GM23248 (cell line): ENCODE results near the gene PSMC3IP. TPM values are rescaled to one million over a fixed set of nuclear protein-coding genes. Genes with fewer than 3 reads are reported as not detected.

Experiments
- DNase-seq: peaks from one replicate; pipeline ENCODE4 v3.0.0-alpha.2; 2015
- H2AFZ ChIP-seq: fragments of 200-600 bp; sonication (generic); 2 replicates; pipeline ENCODE4 v1.6.1; 2016; ENCODE audit warnings: antibody characterized with exemption
- H3F3A ChIP-seq: fragments of 200-600 bp; sonication (generic); 2 replicates; pipeline ENCODE4 v1.6.1; 2016; ENCODE audit warnings: mild to moderate bottlenecking, antibody characterized with exemption, mixed run types; ENCODE audit not compliant: insufficient read depth
- H3K27ac ChIP-seq: fragments of 200-600 bp; sonication (generic); 2 replicates; pipeline ENCODE4 v1.5.1; 2016; ENCODE audit warnings: mild to moderate bottlenecking
- H3K27me3 ChIP-seq: fragments of 200-600 bp; sonication (generic); replicated peaks from 2 replicates; pipeline ENCODE4 v1.6.1; 2016; ENCODE audit warnings: mild to moderate bottlenecking; ENCODE audit not compliant: insufficient read depth
- H3K36me3 ChIP-seq: fragments of 200-600 bp; sonication (generic); 2 replicates; pipeline ENCODE4 v1.6.1; 2016; ENCODE audit warnings: low read depth, mild to moderate bottlenecking
- H3K4me1 ChIP-seq: fragments of 200-600 bp; sonication (generic); 2 replicates; pipeline ENCODE4 v1.6.1; 2016; ENCODE audit warnings: mild to moderate bottlenecking; ENCODE audit not compliant: insufficient read depth
- H3K4me2 ChIP-seq: fragments of 200-600 bp; sonication (generic); one replicate; pipeline ENCODE4 v1.6.1; 2016; ENCODE audit warnings: mild to moderate bottlenecking; ENCODE audit not compliant: unreplicated experiment
- H3K4me3 ChIP-seq: fragments of 200-600 bp; sonication (generic); 2 replicates; pipeline ENCODE4 v1.5.1; 2016; ENCODE audit warnings: mild to moderate bottlenecking
- H3K79me2 ChIP-seq: fragments of 200-600 bp; sonication (generic); 2 replicates; pipeline ENCODE4 v1.6.1; 2016; ENCODE audit warnings: mild to moderate bottlenecking; ENCODE audit not compliant: insufficient read depth
- H3K9ac ChIP-seq: fragments of 200-600 bp; sonication (generic); 2 replicates; pipeline ENCODE4 v1.6.1; 2016; ENCODE audit warnings: mild to moderate bottlenecking
- H3K9me2 ChIP-seq: fragments of 200-600 bp; sonication (generic); 2 replicates; pipeline ENCODE4 v1.6.1; 2016; ENCODE audit warnings: mixed run types, mild to moderate bottlenecking, moderate library complexity; ENCODE audit not compliant: insufficient read depth
- H3K9me3 ChIP-seq: fragments of 200-600 bp; sonication (generic); one replicate; pipeline ENCODE4 v1.6.1; 2017; ENCODE audit warnings: low read depth
- H4K20me1 ChIP-seq: fragments of 200-600 bp; sonication (generic); 2 replicates; pipeline ENCODE4 v1.6.0; 2016; ENCODE audit not compliant: insufficient read depth
- EZH2 ChIP-seq: fragments of 200-600 bp; sonication (generic); IDR thresholded peaks from 2 replicates; pipeline ENCODE4 v1.6.1; 2018; ENCODE audit warnings: antibody characterized with exemption, mild to moderate bottlenecking; ENCODE audit not compliant: insufficient read depth, poor library complexity, severe bottlenecking
- EZH2phosphoT487 ChIP-seq: fragments of 200-600 bp; sonication (generic); IDR thresholded peaks from 2 replicates; pipeline ENCODE4 v1.6.1; 2018; ENCODE audit warnings: antibody characterized with exemption, moderate library complexity, mild to moderate bottlenecking, low read depth; ENCODE audit not compliant: insufficient read depth
- WGBS, 2 experiments: methylation state at CpG; one replicate each; pipeline ENCODE4 v1.1.6; 2015 to 2017; ENCODE audit warnings: low lambda C conversion rate in 2 of 2, low coverage in 1 of 2; ENCODE audit errors: missing lambda C conversion rate in 2 of 2; 5-methylcytosine and 5-hydroxymethylcytosine counted together
- in situ Hi-C: fragments of 300-500 bp; cut with MboI; formaldehyde crosslinking; loops from 2 replicates; pipeline ENCODE4 v1.15.0; 2020
- polyA plus RNA-seq: library from polyadenylated mRNA; unstranded; fragments of >200 nt; fragmentation: Nextera tagmentation; extraction: Ambion mirVana; gene quantifications from 2 replicates; pipeline ENCODE4 v1.2.1, GENCODE V29; 2016
- total RNA-seq: library from RNA; depleted of rRNA; stranded (reverse); fragments of >200 nt; shearing (Covaris generic); gene quantifications from 2 replicates; pipeline ENCODE4 v1.2.3, GENCODE V29; 2014

The PSMC3IP gene
- total and polyA plus RNA-seq, 2 experiments from 2014 or later = 8.9 to 12.0 TPM

GRCh38 chr17:42598905-42599304 is 21.4 kb upstream of the PSMC3IP start:
- Histone ChIP-seq H3K27me3 (no peaks in the 10 kb centered on the region), H3K9me2 (no peaks in the 10 kb centered on the region), H3K36me3 (peaks cover 12% of the 10 kb centered on the region; the same call in 1 of the 2 replicates), H3K27ac (no peak overlapping the region), H3K79me2 (peaks cover 98% of the 10 kb centered on the region), H3K4me2 (no peak overlapping the region), H2AFZ (no peak overlapping the region), H3K9me3 (no peaks in the 10 kb centered on the region), H4K20me1 (peaks cover 6% of the 10 kb centered on the region; the same call in 1 of the 2 replicates), H3K4me3 (no peak overlapping the region), H3K4me1 (no peaks in the 10 kb centered on the region), H3F3A (0 out of 2 replicates have a peak, but pooled peaks cover 6% of the 10 kb centered on the region), H3K9ac (no peak overlapping the region)
- WGBS, 2 experiments = 33 to 43% methylated on average over 2 of the region's 2 CpGs
- in situ Hi-C loops = no loop called here
- TF ChIP-seq EZH2phosphoT487 (no peak), EZH2 (no peak)
- peak; percentile 23 for DNase-seq

GRCh38 chr17:42596386-42596785 is 18.9 kb upstream of the PSMC3IP start:
- Histone ChIP-seq H3K9ac (no peak overlapping the region), H3K79me2 (peaks cover 98% of the 10 kb centered on the region), H3K4me1 (no peaks in the 10 kb centered on the region), H3K4me3 (no peak overlapping the region), H4K20me1 (peaks cover 6% of the 10 kb centered on the region; the same call in 1 of the 2 replicates), H3K27me3 (no peaks in the 10 kb centered on the region), H3F3A (0 out of 2 replicates have a peak, but pooled peaks cover 6% of the 10 kb centered on the region), H3K27ac (no peak overlapping the region), H2AFZ (no peak overlapping the region), H3K9me2 (no peaks in the 10 kb centered on the region), H3K36me3 (peaks cover 8% of the 10 kb centered on the region), H3K9me3 (no peaks in the 10 kb centered on the region), H3K4me2 (no peak overlapping the region)
- in situ Hi-C loops = no loop called here
- 90% methylated on average over 3 of the region's 3 CpGs for WGBS, 2 experiments
- TF ChIP-seq EZH2phosphoT487 (no peak), EZH2 (no peak)
- no peak for DNase-seq

GRCh38 chr17:42591411-42591810 is 13.9 kb upstream of the PSMC3IP start:
- no peak for TF ChIP-seq EZH2phosphoT487
- TF ChIP-seq EZH2 = no peak
- WGBS, 2 experiments = 97 to 98% methylated on average over 9 of the region's 9 CpGs
- in situ Hi-C loops = no loop called here

GRCh38 chr17:42590886-42591285 is 13.4 kb upstream of the PSMC3IP start:
- H3K27ac ChIP-seq = no peak overlapping the region
- H3K9ac ChIP-seq = no peak overlapping the region
- H3K27me3 ChIP-seq = no peaks in the 10 kb centered on the region
- H3K4me1 ChIP-seq = no peaks in the 10 kb centered on the region
- H3K36me3 ChIP-seq = peaks cover 41% of the 10 kb centered on the region
- no peaks in the 10 kb centered on the region for H3K9me2 ChIP-seq
- WGBS, 2 experiments = 85 to 100% methylated on average over 2 of the region's 2 CpGs
- H4K20me1 ChIP-seq = no peaks in the 10 kb centered on the region
- 0 out of 2 replicates have a peak, but pooled peaks cover 5% of the 10 kb centered on the region for H3F3A ChIP-seq
- H2AFZ ChIP-seq = no peak overlapping the region
- H3K4me3 ChIP-seq = no peak overlapping the region
- H3K79me2 ChIP-seq = peaks cover 76% of the 10 kb centered on the region
- no peak for DNase-seq
- TF ChIP-seq EZH2 (no peak), EZH2phosphoT487 (no peak)
- H3K4me2 ChIP-seq = no peak overlapping the region
- no peaks in the 10 kb centered on the region for H3K9me3 ChIP-seq
- in situ Hi-C loops = no loop called here

More at GRCh38 chr17:42591411-42591810, 13.9 kb upstream of the PSMC3IP start:
- Histone ChIP-seq H3K9ac (no peak overlapping the region), H3K27ac (no peak overlapping the region), H3K79me2 (peaks cover 82% of the 10 kb centered on the region), H3K4me3 (no peak overlapping the region), H3K4me1 (no peaks in the 10 kb centered on the region), H4K20me1 (no peaks in the 10 kb centered on the region; the same call in 1 of the 2 replicates), H3K27me3 (no peaks in the 10 kb centered on the region), H3K9me3 (no peaks in the 10 kb centered on the region), H3F3A (0 out of 2 replicates have a peak, but pooled peaks cover 5% of the 10 kb centered on the region), H3K4me2 (no peak overlapping the region), H3K36me3 (peaks cover 40% of the 10 kb centered on the region), H3K9me2 (no peaks in the 10 kb centered on the region), H2AFZ (no peak overlapping the region)
- no peak for DNase-seq
